NK-92 (cell line): ENCODE results near the gene HEATR5A.
"Not testable (repeated sequence)": the region's sequence is repeated elsewhere in the genome, so short reads cannot be mapped to it uniquely, and the experiment has no call there.

Experiments used
- DNase-seq: peaks from one replicate; lab custom pipeline; 2025; ENCODE audit not compliant: unreplicated experiment; lab: John Stamatoyannopoulos, UW

The HEATR5A gene

DNA sequence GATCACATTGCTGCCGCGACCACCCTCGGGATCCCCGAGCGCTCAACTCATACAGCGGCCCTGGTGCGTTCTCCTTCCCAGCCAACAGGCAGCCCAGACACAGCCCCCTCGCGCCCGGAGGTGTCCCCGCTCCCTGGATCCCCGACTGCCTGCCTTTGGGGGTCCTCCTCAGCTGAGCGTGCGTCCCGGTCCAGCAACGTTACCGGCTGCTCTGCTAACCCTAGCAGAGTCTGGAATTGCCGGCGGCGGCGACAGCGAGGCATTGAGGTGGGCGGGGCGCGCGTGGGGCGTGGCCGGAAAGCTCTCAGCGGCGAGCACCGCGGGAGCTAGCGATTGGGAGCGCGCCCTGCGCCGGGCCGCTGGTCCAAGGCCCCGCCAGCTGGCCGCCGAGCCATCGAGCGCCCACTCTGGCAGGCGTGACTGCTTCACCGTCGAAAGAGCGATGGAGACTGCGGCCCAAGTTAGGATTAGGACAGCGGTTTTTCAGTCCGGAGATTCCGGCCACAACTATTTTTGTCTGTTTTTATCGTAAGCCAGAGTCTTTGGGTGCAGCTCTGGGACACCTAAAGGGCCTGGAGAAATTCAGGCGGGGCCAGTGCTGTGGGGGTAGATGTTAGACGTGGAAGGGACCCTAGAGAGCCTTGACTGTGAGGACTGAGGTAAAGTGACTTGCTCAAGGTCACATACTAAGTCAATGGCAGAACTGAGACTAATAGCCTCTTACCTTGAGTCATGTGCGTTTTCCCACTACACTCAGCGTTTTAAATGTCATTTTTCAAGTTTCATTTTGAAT, at the start of gene HEATR5A:
Gene HEATR5A, minus strand, starts transcription at position 232 of the 793 bp plus-strand sequence. CDS start 17,575 bp downstream, outside the sequence.
- peak; percentile 30 for DNase-seq

DNA sequence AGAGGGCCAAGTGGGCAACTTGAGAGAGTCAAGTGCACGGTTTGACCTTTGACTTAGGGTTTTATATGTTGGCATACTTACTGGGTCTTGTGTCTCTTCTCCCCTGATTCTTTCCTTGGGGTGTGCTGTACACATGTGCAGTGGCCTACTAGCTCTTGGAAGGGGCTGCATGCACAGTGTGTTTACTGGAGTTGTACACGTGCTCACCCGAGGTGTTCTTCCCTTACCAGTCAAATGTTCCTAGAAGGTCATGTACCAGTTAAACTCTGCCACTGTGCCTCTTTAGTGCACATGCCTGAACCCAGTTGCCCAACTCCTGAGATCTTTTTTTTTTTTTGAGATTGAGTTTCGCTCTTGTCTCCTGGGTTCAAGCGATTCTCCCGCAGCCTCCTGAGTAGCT, 46.2 kb upstream of the HEATR5A start:
- DNase-seq: no peak

DNA sequence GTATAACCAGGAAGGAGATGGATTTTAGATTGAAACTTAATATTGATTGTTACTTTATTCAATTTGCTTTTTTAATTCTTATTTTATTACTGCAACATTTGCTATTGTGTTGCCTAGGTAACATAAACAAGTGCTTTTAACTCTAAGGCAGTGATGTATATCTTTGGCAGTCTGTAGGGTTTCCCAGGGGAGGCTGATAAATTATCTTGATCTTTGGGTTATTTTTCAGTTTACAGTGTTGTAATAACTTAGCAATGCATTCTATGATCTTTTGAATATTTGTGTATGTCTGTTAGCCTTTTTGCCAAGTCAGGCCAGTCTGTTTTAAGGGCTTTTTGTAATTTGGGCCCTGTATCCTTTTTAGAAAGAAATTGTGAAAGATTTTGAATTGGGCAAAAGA, 44.8 kb upstream of the HEATR5A start:
- DNase-seq: no peak

DNA sequence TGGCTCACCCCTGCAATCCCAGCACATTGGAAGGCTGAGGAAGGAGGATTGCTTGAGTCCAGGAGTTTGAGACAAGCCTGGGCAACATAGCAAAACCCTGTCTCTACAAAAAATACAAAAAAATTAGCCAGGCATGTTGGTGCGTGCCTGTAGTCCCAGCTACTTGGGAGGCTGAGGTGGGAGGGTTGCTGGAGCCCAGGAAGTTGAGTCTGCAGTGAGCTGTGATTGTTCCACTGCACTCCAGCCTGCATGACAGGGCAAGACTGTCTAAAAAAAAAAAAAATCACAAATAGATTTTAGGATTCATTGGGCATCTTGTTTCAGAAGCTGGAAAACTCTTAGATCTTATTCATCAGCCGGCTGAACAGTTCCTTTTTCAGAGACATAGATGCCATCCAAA, 42.1 kb upstream of the HEATR5A start:
- DNase-seq: not testable (repeated sequence)

DNA sequence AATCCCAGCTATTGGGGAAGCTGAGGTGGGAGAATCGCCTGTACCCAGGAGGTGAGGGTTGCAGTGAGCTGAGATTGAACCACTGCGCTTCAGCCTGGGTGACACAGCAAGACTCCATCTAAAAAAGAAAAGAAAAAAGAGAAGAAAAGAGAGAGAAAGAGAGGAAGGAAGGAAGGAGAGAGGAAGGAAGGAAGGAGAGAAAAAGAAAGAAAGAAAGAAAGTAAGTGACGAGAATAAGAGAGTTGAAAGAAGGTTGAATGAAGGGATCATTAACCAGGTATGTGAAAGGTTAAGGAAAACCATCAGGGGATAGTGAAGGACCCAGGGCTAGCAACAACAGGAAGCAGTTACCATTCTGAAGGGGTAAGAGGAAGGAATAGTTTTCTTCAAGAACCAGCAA, 41.2 kb upstream of the HEATR5A start:
- no peak for DNase-seq

DNA sequence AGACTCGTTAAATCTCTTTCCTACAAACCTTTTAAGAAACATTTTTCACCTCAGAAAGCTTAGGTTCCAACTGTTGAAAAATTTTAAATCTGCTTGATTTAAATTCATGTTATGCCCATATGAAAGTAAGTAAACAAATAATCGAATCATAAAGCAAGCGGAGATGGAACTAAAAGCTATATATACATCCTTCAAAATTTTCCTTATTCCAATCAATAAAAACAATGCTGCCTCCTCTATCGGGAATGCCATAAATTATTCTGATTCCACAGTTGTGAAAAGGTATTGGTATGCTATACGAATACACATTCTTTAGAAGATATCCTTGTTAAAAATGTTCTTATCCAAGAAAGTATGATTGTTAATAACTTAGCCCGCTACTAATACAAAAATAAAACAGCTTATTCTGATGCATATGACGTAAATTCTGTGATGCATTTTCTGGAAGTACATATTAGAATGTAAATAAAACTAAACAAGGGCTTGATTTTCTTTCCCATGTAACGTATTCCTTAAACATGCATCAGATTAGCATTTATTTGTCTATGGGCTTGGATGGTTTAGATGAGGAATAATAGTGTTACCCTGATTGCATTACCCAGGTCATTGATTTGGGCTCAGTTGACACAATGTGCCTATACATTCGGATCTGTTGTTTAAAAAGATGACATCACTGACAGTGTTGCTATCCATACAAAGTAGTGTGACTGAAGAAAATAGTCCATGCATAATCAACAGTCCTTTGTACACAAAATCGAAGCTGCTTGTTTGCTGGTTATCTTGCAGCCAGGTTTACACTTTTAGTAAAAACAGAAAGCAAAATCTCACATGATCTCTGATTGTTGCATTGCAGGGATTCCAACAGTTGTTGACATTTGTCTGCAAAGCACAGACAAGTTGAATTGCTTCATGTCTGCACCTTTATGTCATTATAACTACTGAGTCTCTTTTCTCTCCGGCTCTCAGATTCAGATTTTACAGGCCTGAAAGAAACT, 37.6 kb upstream of the HEATR5A start:
- no peak for DNase-seq

DNA sequence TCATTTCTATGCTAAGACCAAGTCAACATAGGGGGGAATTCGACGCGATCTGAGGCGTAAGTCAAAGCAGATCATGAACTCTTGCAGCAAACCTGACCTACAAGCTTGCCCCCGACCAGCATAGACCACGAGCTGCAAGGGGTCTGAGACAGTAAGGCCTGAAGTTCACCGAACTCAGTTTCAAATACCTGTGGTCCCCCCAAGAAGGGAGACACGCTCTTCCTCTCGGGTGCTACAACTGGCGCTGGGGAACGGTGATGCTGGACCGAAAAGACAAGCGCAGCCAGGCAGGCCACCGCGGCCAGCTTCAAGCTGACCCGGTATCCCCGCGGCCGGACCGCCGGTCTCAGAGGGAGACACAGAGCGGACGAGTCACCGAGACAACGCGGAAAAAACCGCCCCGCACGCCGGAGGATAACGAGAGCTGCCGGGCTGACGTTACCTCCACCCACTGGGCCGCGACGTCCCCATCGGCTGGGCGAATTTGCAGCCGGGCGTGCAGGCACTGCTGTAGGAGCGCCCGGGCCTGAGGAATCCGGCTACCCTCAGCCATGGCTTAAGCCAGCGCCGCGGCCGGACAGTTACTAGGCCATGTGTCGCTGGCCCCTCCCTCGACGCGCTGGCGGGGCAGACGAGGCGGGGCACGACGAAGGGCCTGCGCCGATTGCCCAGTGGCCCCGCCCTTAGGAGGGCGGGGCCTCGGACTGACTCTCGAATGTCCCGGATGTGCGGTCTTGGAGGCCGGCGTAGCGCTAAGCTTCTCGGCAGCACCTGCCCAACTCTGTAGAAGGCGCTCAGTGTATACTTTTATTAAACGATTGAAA, 36.7 kb upstream of the HEATR5A start, which contains the start of gene DTD2:
Gene DTD2, minus strand, starts transcription at position 666 of the 824 bp plus-strand sequence. Its CDS starts 113 bp downstream, at position 553.
- DNase-seq: peak; percentile 46

DNA sequence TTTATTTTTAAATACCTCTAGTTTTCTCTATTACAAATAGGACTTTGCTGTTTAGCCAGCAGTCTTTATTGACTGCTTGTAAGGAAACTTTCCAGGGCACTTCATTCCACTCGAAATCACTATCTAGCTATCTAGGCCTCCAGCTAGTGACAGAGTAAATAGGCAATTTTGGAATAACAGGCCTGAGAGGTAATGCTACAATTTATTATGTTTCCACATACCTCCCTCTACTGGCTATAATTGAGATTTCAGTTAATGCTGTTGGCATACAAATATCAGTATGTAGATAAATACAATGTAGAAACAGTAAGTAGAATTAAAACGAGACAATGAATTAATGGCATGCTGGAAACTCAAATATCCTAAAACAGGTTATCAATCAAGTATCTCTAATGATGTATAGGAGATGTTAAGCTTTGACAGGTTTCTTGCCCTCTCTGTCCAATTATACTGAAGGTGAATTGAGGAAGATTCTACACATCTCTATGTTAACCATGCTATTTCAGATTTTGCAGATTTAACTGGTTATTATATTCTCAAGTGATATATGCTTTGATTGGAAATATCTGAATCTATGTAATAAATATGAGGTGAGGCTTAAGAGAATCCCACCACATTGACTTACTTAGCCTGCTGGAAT, 29.7 kb upstream of the HEATR5A start:
- no peak for DNase-seq

DNA sequence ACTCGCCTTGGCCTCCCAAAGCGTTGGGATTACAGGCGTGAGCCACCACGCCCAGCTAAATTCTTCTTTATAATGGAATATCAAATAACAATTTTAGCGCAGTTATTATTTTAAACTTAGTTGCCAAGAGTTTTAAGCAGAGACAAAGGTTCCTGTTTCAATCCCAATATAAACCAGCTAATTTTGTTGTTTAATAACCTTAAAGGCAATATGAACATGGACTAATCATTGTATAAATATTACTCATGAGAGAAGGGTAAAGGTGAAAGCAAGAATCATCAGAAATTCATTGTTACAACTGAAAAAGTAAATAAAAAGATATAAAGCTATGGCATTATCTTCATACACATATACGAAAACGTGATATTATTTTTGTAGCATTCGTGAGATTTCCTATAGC, 28.8 kb upstream of the HEATR5A start:
- DNase-seq: no peak

DNA sequence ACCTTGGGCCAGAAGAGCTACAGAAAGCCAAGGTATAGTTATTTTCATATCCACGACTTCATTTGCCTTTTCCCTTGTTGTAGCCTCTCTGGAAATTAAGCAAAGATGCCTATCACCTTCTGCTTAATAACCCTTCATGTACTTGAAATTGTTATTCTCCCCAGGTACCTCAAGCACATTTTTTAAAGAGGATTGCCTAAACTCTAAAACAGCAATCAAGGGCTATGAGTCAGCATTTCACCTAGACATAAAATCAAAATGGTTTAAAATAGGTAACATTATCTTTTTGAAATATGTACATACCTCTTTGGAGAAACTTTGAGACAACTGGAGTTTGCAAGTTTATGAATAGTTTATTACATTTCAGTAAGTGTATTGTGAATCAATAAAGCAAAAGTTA, 25.4 kb upstream of the HEATR5A start:
- DNase-seq: no peak

DNA sequence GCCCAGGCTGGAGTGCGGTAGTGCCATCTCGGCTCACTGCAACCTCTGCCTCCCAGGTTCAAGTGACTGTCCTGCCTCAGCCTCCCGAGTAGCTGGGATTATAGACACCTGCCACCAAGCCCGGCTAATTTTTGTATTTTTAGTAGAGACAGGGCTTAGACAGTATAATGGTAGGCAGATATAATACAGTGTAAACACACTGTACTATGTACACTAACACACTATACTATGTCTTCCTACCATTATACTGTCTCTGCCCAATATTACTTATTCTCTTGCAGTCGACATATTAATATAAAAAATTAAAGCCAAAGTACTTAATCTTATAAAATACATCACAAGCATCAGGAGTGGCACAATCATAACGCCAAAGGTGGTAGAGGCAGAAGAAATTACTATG, 21.9 kb upstream of the HEATR5A start:
- DNase-seq: no peak

DNA sequence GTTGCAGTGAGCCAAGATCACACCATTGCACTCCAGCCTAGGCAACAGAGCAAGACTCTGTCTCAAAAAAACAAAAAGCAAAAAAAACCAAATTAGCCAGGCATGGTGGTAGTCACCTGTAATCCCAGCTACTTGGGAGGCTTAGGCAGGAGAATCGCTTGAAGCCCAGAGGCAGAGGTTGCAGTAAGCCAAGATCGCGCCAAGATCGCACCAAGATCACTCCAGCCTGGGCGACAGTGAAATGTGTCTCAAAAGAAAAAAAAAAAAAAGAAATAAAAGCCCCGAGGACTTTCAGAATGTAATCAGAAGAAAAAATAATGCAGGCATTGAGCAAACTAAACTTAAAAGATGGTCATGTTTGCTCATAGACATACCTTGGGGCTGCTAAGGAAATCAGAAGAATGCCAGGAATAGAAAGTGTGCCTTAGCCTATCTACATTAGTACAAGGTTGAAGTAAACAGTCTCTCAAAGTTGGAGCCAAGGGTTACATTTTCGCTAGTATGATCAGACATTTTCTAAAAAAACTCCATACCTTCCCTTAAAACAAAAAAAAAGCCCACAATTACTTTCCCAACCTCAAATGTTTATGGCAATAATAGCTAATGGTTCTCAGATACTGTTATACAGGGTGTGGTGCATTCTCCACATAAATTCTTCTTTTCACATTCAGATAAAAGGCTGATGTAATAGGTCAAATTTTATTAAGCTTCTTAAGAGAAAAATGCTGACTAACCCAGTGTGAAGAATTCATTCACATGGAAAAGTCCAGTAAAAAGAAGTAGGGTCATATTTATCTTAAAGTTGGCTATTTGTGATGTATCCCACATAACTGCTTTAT, 21.1 kb upstream of the HEATR5A start:
- no peak for DNase-seq

DNA sequence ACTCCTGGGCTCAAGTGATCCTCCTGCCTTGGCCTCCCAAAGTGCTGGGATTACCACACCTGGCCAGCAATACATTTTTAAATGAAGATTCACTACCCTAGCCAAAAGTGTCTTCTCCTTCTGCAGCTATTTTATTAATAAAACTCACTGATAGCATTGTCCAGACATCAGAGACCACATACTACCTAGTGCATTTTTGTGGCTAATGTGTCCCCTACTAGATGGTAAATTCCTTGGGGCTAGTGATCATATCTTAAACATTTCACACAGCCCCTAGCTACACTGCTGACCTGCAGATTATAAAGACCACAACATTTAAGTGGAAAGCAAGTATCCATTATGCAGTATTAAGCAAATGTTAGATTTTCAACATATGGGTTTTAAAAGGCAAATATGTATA, 19.9 kb upstream of the HEATR5A start:
- no peak for DNase-seq

DNA sequence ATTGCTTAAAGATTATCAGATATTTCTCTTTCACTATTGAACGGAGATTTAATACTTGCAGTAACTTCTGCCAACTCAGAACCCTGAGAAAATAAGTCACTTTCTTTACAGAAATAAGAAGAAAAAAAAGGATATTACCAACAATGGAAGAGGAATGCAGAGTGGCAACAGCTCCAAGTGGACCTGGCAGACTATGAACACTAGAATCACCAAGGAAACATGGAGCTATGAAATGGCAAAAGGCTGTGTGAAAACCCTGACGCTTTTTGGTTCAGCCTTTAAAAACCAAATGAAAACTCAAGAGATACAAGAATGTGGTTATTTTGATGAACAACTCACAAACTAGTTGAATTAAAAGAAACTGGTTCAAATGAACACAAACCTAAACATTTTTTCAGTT, 19.2 kb upstream of the HEATR5A start:
- no peak for DNase-seq

DNA sequence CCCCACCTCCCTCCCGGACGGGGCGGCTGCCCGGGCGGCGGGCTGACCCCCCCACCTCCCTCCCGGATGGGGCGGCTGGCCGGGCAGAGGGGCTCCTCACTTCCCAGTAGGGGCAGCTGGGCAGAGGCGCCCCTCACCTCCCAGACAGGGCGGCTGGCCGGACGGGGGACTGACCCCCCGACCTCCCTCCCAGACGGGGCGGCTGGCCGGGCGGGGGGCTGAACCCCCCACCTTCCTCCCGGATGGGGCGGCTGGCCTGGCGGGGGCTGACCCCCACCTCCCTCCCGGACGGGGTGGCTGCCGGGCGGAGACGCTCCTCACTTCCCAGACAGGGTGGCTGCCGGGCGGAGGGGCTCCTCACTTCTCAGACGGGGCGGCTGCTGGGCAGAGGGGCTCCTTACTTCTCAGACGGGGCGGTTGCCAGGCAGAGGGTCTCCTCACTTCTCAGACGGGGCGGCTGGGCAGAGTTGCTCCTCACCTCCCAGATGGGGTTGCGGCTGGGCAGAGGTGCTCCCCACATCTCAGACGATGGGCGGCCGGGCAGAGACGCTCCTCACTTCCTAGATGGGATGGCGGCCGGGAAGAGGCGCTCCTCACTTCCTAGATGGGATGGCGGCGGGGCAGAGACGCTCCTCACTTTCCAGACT, 16.8 kb upstream of the HEATR5A start:
- not testable (repeated sequence) for DNase-seq

DNA sequence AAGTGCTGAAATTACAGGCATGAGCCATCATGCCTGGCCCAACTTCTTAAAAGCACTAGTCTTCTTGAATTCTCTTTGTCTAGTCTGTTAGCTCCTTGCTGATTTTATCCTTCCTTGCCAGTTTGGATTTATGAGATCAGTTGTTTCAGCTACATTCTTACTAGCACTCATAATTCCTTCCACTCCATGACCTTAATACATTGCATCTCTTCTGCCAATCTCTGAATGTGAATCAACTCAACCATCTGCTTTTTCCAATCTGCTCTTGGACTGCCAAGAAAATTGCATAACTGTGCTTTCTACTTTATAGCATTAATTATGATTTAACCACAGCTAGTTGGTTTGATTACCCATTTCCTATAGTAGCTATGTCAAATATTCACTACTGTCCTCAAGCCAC, 14.9 kb upstream of the HEATR5A start:
- no peak for DNase-seq

DNA sequence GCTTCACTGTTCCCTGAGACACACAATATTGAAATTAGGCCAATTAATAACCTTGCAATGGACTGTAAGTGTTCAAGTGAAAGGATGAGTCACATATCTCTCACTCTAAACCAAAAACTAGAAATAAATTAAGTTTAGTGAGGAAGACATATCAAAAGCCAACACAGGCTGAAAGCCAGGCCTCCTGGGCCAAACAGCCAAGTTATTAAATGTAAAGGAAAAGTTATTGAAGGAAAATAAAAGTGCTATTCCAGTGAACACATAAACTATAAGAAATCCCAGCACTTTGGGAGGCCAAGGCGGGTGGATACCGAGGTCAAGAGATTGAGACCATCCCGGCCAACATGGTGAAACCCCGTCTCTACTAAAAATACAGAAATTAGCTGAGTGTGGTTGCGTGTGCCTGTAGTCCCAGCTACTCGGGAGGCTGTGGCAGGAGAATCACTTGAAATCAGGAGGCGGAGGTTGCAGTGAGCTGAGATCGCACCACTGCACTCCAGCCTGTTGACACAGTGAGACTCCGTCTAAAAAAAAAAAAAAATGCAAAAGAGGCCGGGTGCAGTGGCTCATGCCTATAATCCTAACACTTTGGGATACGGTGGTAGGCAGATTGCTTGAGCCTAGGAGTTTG, 10.4 kb upstream of the HEATR5A start:
- DNase-seq: no peak

DNA sequence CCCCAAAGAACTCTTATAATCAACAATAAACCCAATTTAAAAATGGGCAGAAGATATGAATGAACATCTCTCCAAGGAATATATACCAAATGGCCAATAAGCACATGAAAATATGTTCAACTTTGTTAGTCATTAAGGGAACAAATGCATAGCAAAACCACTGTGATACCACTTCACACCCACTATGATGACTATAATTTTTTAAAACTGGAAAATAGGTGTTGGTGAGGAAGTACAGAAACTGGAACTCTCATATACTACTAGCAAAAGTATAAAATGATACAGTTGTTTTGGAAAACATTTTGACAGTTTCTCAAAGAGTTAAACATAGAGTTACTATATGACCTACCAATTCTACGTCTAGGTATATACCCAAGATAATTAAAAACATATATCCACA, 9.4 kb upstream of the HEATR5A start:
- DNase-seq: no peak

DNA sequence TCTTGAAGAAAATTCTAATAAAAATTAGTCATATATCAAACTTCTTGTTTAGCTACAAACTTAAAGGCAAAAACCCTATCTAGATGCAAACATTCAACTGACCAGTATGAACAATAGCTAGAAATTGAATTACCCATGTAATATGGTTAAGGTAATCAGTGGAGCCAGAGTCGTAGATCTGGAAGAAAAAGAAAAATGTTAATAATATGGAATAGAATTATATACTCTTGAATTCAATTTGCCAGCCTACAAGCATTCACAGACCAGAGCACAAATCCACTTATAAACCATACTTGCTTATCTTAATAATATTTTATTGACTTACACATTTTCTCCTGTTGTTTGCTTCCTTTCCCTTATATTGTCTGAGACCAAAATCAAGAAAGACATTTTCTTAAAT, 7.7 kb upstream of the HEATR5A start:
- DNase-seq: no peak
